Activated gamma-delta T cell (primary cell): Measurements from ENCODE around the gene RASA2.

Source experiments
- DNase-seq: peaks from one replicate; lab custom pipeline; 2025; lab: John Stamatoyannopoulos, UW

RASA2 gene

DNA sequence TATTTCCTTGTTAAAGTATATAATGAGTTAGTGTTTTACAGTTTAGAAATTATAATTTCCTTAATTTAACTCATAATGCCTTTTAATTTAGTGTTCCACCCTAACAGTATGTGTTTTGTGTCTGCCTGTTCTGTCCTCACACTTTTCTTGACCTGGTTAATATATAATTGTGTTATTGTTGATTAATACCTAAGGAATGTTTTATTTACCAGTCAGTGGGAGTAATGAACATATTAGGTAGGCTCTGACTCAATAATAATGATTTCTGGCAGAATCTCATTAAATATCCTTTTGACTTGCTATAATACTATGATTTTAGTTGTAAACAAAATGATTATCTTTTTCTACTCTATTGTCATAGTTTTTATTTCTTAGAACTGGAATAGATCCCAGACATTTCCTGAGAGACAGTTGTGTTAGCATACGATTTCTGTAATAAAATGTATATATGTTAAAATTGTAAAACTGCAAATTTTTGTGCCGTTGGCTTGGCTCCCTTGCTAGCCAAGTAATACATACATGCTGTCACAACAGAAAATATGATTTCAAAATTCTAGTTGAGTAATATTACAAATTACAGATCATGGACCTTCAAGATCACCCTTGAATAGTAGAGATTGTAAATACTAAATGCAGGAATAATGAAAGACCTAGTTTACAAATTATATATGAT, 51.9 kb downstream of the RASA2 start:
- DNase-seq: no peak

DNA sequence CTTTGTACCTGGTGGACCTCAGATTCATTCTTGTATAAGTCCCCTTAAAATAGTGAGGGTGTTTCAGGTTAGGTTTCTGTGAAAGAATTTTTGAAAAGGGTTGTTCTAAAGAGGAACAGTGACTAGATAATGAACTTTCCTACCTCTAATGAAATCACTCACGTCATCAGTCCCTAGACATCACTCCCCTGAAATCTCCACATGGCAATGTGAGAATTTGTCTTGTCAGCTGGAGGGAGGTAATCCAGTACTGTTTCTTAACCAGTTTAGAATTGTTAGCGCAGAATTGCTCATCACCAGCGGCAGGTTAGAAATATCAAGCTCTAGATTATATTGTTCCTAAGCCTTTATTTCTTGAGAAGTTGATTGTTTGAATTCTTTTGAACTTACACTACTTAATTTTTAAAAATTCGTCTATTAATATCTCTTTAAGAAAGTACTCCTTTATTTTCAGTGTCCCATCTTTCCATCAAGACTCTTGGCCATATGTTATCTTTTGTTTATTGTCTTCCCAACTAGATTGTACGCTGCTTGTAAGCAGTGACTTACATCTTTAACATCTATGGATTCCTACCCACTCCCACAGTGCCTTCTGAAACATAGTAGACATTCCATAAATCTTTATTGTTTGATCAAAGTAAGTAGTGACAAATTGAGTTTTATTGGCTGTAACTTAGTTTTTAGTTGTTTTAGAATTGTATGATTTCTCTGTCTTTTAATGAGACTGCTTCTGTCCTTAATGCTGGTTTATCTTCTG, 52.8 kb downstream of the RASA2 start:
- DNase-seq: no peak

DNA sequence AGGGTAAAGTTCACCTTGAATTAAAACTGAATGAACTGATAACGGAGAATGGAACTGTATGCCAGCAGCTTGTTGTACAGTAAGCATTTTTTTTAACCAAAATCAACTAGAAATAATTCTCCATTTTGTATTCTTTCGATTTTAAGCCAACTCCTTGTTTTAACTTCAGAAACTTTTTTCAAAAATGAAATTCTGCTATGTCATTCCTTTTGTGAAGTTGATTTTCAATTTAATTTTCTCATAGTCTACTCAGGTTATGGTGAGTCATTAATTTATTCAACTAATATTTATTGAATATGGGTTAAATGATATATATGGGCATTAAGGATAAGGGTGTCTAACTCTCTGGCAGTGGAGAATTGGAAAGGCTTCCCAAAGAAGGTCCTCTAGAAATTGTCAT, 53.7 kb downstream of the RASA2 start:
- DNase-seq: no peak

DNA sequence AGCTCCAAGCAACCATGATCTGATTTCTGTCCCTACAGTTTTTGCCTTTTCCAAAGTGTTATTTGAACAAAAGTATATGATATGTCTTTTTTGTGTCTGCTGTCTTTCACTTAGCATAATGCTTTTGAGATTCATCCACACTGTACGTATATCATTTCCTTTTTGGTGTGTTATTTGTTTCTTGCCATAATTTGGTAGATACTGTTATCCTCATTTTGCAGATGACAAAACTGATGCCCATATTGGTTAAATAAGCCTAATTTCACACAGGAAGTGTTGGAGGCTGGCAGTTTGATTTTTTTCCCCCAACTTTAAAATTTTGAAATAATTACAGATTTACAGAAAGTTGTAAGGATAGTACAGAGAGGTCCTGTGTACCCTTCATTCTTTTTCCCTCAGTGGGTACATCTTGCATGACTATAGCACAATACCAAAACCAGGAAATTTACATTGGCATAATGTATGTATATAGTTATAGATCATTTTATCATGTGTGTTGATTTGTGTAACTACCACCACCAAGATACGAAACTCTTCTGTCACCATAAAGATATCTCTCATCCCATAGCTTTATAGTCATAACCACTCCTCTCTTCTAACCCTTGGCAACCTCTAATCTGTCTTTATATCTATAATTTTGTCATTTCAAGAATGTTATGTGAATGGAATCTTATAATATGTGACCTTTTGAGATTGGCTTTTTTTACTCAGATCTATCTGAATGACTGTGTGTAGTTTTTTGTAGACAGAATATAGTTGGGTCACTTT, 55.6 kb downstream of the RASA2 start:
- DNase-seq: no peak

DNA sequence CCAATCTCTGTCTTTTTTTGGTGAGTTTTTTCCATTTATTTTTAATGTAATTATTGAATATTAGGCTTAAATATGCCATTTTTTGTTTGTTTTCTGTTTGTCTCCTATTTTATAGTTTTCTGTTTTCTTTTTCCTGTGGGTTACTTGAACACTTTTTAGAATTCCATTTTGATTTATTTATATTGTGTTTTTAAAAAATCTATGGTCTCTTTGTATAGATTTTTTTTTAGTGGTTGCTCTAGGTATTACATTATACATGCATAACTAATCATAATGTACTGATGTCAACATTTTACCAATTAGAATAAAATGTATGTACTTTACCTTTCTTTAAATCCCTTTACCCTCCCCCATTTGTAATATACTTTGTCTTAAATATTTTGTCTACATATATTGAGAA, 56.2 kb downstream of the RASA2 start:
- DNase-seq: no peak

DNA sequence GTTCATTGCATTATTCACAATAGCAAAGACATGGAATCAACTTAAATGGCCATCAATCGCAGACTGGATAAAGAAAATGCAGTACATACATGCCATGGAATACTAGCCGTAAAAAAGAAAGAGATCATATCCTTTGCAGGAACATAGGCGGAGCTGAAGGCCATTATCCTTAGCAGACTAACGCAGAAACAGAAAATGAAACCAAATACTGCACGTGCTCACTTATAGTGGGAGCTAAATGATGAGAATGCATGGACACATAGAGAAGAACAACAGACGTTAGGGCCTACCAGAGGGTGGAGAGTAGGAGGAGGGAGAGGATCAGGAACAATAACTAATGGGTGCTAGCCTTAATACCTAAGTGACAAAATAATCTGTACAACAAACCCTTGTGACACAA, 57.9 kb downstream of the RASA2 start:
- DNase-seq: no peak

DNA sequence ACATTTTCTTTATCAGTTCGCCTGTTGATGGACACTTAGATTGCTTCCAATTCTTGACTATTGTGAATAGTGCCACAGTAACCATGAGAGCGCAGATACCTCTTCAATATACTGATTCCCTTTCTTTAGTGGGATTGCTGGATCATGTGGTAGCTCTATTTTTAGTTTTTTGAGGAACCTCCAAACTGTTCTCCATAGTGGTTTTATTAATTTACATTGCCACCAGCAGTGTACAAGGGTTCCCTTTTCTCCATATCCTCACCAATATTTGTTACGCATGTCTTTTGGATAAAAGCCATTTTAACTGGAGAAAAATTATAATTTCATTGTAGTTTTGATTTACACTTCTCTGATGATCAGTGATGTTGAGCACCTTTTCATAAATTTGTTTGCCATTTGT, 59.3 kb downstream of the RASA2 start:
- DNase-seq: no peak

DNA sequence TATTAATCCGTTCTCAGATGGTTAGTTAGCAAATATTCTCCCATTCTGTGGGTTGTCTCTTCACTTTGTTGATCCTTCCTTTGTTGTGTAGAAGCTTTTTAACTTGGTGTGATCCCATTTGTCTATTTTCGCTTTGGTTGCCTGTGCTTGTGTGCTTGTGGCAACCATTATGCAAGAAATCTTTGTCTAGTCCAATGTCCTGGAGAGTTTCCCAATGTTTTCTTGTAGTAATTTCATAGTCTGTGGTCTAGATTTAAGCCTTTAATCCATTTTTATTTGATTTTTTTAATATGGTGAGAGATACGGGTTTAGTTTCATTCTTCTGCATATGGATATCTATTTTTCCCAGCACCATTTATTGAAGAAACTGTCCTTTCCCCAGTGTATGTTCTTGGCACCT, 59.8 kb downstream of the RASA2 start:
- DNase-seq: no peak

DNA sequence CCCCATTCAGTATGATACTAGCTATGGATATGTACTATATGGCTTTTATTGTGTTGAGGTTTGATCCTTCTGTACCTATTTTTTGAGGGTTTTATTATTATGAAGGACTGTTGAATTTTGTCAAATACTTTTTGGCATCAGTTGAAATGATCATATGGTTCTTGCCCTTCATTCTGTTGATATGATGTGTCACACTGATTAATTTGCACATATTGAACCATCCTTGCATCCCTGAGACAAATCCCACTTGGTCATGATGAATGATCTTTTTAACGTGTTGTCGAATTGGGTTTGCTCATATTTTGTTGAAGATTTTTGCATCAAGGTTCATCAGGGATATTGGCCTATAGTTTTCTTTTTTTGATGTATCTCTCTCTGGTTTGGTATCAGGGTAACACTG, 61.0 kb downstream of the RASA2 start:
- no peak for DNase-seq

DNA sequence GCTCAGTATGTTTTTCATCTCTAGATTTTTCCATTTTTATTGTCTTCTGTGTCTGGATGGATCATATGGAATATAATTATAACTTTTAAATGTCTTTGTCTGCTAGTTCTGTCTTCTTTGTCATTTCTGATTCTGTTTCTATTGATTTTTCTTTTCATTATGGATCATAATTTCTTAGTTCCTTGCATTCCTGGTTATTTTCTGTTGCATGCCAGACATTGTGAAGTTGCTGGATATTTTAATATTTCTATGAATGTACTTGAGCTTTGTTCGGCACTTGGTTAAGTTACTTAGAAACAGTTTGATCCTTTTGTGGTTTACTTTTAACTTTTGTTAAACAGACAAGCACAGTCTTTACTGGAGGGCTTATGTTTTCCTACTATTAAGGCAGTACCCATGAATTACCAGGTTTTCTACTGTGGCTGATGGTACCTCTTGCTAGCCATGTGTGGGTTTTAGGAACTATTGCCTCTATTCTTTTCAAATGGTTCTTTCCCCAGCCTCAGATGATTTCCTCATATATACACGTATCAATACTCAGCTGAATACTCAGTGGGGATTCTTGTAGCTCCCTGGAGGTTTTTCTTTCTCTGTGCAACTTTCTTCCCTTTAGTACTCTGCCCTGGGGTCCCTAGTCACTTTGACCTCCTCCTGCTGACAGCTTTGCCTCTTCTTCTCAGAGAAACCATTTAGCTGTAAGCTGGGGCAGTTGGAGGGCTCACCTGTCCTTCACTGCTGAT, 64.3 kb downstream of the RASA2 start:
- DNase-seq: no peak

DNA sequence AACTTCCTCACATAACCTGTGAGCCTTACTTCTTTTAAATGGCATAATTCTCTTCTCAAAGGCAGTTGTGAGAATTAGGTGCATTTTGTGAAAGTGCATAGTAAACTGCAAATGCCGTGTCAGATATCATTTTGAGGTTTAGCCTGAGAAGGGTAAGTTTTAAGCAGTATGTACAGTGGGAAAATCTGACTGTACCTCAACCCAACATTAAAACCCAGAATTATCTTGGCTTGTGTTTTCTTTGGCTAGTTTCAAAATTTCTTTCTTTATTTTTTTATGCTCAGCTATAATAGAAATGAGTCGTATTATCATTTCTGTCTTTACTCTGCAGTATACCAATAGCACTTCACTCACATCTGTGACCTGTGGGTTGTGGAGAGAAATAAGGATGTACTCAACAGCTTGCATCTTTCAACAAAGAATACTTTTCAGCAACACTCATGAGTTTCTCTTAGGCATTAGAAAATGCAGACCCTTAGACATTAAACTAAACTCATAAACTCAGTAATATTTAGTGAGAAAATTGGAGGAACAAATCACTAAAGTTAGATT, 65.7 kb downstream of the RASA2 start:
- DNase-seq: no peak

DNA sequence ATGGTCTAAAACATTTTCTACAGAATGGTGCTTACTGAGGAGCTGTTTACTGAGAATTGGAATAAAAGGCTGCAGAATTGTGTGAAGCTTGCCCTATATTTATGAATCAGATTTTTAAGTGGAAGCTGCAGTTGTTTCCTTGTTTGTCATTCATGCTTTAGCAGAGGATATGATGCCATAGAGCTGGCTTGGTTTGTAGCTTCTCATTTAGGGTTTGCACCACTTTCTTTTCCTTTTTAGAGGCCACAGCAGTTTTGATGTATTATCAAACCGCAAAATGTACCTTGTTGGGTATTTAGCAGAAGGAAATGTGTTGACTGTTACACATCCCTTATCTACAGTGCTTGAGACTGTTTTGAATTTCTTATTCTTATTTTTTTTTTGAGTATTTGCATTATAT, 66.2 kb downstream of the RASA2 start:
- DNase-seq: no peak

DNA sequence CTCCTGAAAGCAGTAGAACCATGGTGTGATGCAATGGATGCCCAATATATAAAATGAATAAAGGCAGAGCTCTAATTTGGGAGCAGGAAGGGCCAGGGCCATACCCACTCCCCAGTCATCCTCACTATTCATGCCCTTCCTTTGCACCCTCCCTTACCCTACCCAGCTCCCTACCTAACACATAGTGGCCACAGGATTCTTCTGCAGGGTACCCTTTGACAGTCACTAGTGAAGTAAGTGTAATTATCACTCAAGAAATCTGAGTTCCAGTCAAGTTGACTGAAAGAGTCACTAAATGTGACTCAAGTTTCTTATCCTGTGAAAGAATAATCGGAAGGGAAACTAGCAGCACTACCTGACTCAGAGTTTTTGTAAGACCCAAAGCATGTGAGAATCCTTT, 69.2 kb downstream of the RASA2 start:
- no peak for DNase-seq

DNA sequence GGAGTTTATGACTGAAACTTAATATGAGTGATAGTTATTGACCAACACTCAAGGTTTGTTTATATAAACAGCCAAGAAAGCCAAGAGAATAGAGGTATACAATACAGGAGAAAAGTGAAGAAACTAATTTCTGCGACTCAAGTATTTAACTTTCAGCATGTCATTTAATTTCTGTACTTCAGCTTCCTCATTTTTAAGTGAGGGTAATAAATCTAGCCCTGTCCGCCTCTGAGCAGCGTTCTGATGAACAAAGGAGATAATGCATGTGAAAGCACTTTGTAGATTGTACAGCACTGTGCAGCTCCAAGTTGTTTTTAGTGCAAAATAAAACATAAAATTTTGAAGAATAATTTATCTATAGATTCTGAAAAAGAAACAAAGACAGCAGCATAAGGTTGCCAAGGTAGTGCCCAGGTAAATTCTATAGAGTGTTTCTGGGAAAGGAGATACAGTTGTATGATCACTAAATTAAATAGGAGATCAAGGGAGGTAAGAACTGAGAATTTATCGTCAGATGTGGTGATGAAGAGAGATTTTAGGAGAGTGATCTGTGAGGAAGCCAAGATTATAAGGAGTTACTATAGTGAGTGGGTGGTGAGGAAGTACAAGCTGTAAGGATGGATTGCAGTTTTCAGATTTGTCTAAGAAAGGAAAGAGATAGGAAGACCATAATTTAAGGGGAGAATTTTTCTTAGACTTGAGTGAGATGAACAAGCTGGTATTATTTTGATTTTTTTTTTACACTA, 71.3 kb downstream of the RASA2 start:
- no peak for DNase-seq

DNA sequence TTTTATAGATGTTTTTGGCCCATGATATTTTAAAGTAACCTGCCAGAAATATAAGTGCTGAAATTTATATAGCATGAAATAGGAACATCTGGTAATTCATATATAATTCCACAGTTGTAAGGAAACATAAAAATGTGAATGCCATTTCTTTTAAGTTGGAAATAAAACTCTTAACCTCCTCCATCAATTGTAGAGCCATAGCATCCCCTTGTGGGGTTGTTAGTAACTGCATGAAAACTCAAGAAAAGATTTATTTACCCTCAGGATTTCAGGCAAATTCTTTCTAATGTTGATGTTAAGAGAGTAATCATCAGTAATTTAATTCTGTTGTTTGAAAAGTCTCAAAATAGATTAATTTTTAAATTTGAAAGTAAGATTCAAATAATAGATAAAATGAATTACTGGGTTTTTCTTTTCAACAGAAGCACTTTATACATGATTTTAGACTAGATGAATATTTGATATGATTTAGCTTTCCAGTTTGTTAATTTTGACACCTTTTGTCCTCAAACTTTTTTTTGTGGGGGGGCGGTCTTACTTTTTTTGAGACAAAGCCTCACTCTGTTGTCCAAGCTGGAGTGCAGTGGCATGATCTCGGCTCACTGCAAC, 74.7 kb downstream of the RASA2 start:
- DNase-seq: no peak

DNA sequence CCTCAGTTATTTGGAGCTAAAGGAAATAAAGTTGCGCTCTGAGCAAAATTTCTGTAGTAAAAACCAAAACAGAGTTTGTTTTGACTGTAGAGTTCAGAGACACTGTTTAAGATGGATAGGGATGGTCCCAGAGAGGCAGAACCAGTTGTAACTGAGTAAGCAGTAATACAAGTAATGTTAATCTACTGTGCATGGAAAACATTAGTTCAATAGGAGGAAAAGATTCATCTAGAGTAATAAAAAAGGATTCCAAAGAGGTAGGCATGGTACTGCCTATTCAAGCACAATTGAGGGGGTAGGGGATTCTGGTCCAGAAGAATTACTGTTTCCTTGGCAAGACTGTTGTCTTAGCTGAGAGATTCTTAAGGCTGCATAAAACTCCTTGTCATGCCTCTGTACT, 77.4 kb downstream of the RASA2 start:
- no peak for DNase-seq

DNA sequence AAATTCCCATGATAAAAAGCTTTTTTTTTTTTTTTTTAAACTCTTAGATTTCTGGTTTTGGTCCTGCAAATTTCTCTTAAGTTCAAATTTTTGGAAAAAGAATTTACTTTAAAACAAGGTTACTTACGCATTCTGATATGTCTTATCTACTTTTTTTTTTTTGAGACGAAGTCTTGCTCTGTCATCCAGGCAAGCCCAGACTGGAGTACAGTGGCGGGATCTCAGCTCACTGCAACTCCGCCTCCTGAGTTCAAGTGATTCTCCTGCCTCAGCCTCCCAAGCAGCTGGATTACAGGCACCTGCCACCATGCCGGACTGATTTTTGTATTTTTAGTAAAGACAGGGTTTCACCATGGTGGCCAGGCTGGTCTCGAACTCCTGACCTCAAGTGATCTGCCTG, 83.2 kb downstream of the RASA2 start:
- DNase-seq: no peak

DNA sequence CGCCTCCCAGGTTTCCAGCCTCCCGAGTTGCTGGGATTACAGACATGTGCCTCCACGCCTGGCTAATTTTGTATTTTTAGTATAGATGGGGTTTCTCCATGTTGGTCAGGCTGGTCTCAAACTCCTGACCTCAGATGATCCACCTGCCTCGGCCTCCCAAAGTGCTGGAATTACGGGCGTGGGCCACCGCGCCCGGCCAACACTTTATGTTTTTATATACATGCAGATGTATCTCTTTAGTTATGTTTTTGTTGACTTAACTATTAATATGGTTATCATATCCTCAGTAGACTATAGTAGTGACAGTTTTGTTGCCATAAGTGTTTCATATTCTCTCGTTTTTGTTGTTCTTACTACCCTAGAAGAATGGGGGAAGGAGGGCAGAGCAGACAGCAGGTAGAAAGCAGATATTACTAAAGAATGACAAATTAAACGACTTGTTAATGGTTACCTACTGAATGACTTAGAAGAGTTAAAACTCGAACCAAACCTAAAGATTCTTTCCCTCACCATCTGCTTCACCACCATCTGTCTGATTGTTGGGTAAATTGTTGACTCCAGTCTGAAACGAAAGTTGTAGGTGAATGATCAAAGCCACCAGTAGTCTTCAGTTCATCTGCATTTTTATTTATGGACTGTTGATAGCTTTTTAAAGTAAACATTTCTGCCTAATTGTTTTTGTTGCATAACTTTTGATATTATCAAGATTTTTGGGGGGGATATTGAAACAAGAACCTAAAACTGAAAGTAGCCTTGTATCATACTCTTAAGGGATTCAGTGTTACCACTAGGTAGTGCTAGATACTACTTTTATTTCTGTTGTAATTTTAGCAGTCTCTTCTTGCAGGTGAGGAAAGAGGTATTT, 89.3 kb downstream of the RASA2 start:
- no peak for DNase-seq

DNA sequence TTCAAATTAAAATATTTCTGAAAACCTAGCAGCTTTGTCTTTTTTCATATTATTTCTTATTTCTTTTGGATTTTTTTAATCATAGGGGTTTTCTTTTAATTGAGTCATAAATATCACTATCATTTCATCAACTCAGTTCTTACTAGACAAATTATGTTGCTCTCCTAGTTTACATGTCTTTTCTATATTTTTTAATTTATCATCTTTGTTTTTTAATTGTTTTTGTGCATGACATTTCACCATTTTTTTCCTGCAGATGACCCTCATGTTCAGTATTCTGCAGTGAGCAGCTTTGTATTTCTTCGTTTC, 89.9 kb downstream of the RASA2 start:
- DNase-seq: no peak
